GM12878 (cell line): ENCODE measurements around the gene NT5C2. TPM values are rescaled to one million over a fixed set of nuclear protein-coding genes. Genes with fewer than 3 reads are reported as not detected.
"Not testable (repeated sequence)": the region's sequence is repeated elsewhere in the genome, so short reads cannot be mapped to it uniquely, and the experiment has no call there.

Experiments
- ATAC-seq: fragments of 200-7000 bp; cut with Tn5 transposase; 3 replicates; pipeline ENCODE4 v1.9.1; 2020; ENCODE audit warnings: mild to moderate bottlenecking, moderate library complexity
- BruUV-seq: library from RNA; stranded (reverse); fragments of 400-500 nt; replicated peaks from 2 replicates; lab custom pipeline; 2021; lab: Mats Ljungman, UMichigan
- CTCF ChIA-PET: fragments of 300-600 bp; sonication (Branson Sonifier 250); formaldehyde crosslinking; extraction: SDS; loops from one replicate; lab custom pipeline; 2021; ENCODE audit warnings: inconsistent platforms; lab: Yijun Ruan, JAX
- POLR2A ChIA-PET: fragments of 350-600 bp; formaldehyde crosslinking; extraction: SDS; loops from one replicate; lab custom pipeline; 2021; ENCODE audit warnings: inconsistent platforms; lab: Charles Lee
- RAD21 ChIA-PET: fragments of 300-600 bp; sonication (Branson Sonifier 250); formaldehyde crosslinking; loops from one replicate; lab custom pipeline; 2023; ENCODE audit warnings: antibody characterized with exemption; ENCODE audit not compliant: unreplicated experiment; lab: Charles Lee
- SMC1A ChIA-PET: fragments of 300-600 bp; sonication (Branson Sonifier 250); formaldehyde crosslinking; loops from one replicate; lab custom pipeline; 2023; ENCODE audit not compliant: unreplicated experiment, uncharacterized antibody; lab: Charles Lee
- DNase-seq: peaks from one replicate; pipeline ENCODE4 v3.0.0-alpha.2; 2011; ENCODE audit warnings: low read depth, low spot score
- FAIRE-seq: peaks from 3 replicates; lab custom pipeline; 2011; peaks lifted over from hg19 to GRCh38; lab: Jason Lieb, UNC
- H2AFZ ChIP-seq: 2 replicates; pipeline ENCODE4 v1.6.0; 2011; ENCODE audit warnings: low read depth, low read length, control low read depth; ENCODE audit not compliant: control insufficient read depth
- H3K27ac ChIP-seq: 2 replicates; pipeline ENCODE4 v1.5.1; 2011; ENCODE audit warnings: control low read depth; ENCODE audit not compliant: control insufficient read depth, insufficient read depth
- H3K27me3 ChIP-seq, 2 experiments: replicated peaks in 1 of 2; 2 replicates each; pipeline versions ENCODE4 v1.6.0 to v1.6.1; 2011; ENCODE audit warnings: low read length in 1 of 2; ENCODE audit not compliant: control insufficient read depth in 2 of 2, insufficient read depth in 2 of 2
- H3K36me3 ChIP-seq, 2 experiments: 2 replicates each; pipeline ENCODE4 v1.5.1; 2011; ENCODE audit warnings: low read length in 1 of 2; ENCODE audit not compliant: control insufficient read depth in 2 of 2, insufficient read depth in 2 of 2
- H3K4me1 ChIP-seq: 2 replicates; pipeline ENCODE4 v1.6.1; 2011; ENCODE audit warnings: mild to moderate bottlenecking, low read length, moderate library complexity, mixed read lengths; ENCODE audit not compliant: control insufficient read depth, insufficient read depth
- H3K4me2 ChIP-seq: 2 replicates; pipeline ENCODE4 v1.6.0; 2011; ENCODE audit warnings: control low read depth; ENCODE audit not compliant: control insufficient read depth, insufficient read depth
- H3K4me3 ChIP-seq: fragments of 200-600 bp; sonication (generic); 2 replicates; pipeline ENCODE4 v1.5.1; 2016
- H3K79me2 ChIP-seq: 2 replicates; pipeline ENCODE4 v1.6.0; 2011; ENCODE audit warnings: low read length; ENCODE audit not compliant: control insufficient read depth, insufficient read depth
- H3K9ac ChIP-seq: 2 replicates; pipeline ENCODE4 v1.8.0; 2011; ENCODE audit warnings: low read length, control low read depth, mixed read lengths; ENCODE audit not compliant: control insufficient read depth, insufficient read depth
- H3K9me3 ChIP-seq: replicated peaks from 3 replicates; pipeline ENCODE4 v1.5.1; 2011; ENCODE audit warnings: mild to moderate bottlenecking, low read length; ENCODE audit not compliant: control insufficient read depth, insufficient read depth
- H4K20me1 ChIP-seq: 2 replicates; pipeline ENCODE4 v1.6.0; 2011; ENCODE audit not compliant: control insufficient read depth, insufficient read depth
- CBX3 ChIP-seq: fragments of 200-600 bp; sonication (generic); IDR thresholded peaks from 2 replicates; pipeline ENCODE4 v1.6.1; 2016; ENCODE audit warnings: low read depth, borderline replicate concordance
- E2F4 ChIP-seq: IDR thresholded peaks from 2 replicates; pipeline ENCODE4 v1.6.1; 2012; ENCODE audit warnings: low read depth, low read length, improper control_type of control experiment
- E2F8 ChIP-seq: fragments of 450-650 bp; IDR thresholded peaks from 2 replicates; pipeline ENCODE4 v1.6.1; 2018; ENCODE audit warnings: mild to moderate bottlenecking, low read depth, moderate library complexity; ENCODE audit not compliant: partially characterized antibody
- FOXK2 ChIP-seq: fragments of 450-650 bp; IDR thresholded peaks from 2 replicates; pipeline ENCODE4 v1.6.1; 2017; ENCODE audit warnings: mild to moderate bottlenecking, moderate library complexity
- GABPA ChIP-seq: IDR thresholded peaks from 2 replicates; pipeline ENCODE4 v1.6.1; 2014; ENCODE audit warnings: antibody characterized with exemption, low read depth, mild to moderate bottlenecking, inconsistent platforms
- IKZF1 ChIP-seq: fragments of 450-650 bp; conservative IDR thresholded peaks from 2 replicates; pipeline ENCODE4 v1.6.1; 2017; ENCODE audit warnings: antibody characterized with exemption, mild to moderate bottlenecking
- NRF1 ChIP-seq: conservative IDR thresholded peaks from 2 replicates; pipeline ENCODE4 v1.6.1; 2011; ENCODE audit warnings: mild to moderate bottlenecking, low read depth, low read length, improper control_type of control experiment
- SMAD1 ChIP-seq: fragments of 450-650 bp; IDR thresholded peaks from 2 replicates; pipeline ENCODE4 v1.6.1; 2018; ENCODE audit warnings: mild to moderate bottlenecking, low read depth; ENCODE audit not compliant: partially characterized antibody
- SMARCA5 ChIP-seq: fragments of 450-650 bp; IDR thresholded peaks from 2 replicates; pipeline ENCODE4 v1.6.1; 2017; ENCODE audit warnings: mild to moderate bottlenecking
- WGBS: methylation state at CpG from one replicate; pipeline ENCODE4 v1.1.6; 2016; ENCODE audit warnings: low lambda C conversion rate; ENCODE audit not compliant: insufficient replicate concordance, insufficient coverage; ENCODE audit errors: missing lambda C conversion rate; 5-methylcytosine and 5-hydroxymethylcytosine counted together
- in situ Hi-C: fragments of 300-500 bp; cut with MboI; formaldehyde crosslinking; loops from 9 replicates; pipeline ENCODE4 v1.14.3; 2018; ENCODE audit warnings: mixed read lengths
- intact Hi-C: fragments of 100-400 bp; cut with micrococcal nuclease; formaldehyde crosslinking; loops from one replicate; pipeline ENCODE4 v1.14.2; 2022; ENCODE audit not compliant: unreplicated experiment
- polyA plus RNA-seq, 11 experiments: library from polyadenylated mRNA; depleted of rRNA in 4 of 11; unstranded in 6 of 11; stranded (reverse) in 5 of 11; fragments of >200 nt; fragmentation: Nextera tagmentation in 4 of 11; fragmentation: Illumina TruSeq in 1 of 11; extraction: Ambion mirVana in 4 of 11; extraction: Trizol in 1 of 11; gene quantifications; 1 replicate in 1 of 11; 2 replicates in 10 of 11; pipeline versions ENCODE4 v1.2.1 to v1.2.3, GENCODE V29; 2011 to 2016; ENCODE audit warnings: inconsistent platforms in 2 of 11, missing spikeins in 2 of 11, low read depth in 1 of 11
- total RNA-seq, 4 experiments: library from RNA; depleted of rRNA in 3 of 4; stranded (reverse); fragments of >200 nt in 3 of 4; fragmentation: Illumina TruSeq in 1 of 4; extraction: Trizol in 1 of 4; gene quantifications; 2 replicates each; pipeline versions ENCODE4 v1.2.1 to v1.2.3, GENCODE V29; 2013 to 2021
- TF ChIP-seq, protein P1 (sequence below): fragments of 150-350 bp; IDR thresholded peaks from 2 replicates; pipeline ENCODE4 v1.6.1; 2014; ENCODE audit warnings: mild to moderate bottlenecking, low read depth, low read length

The NT5C2 gene
- total and polyA plus RNA-seq, 10 of the 15 experiments (the other 5 are each of a cell fraction or from before 2014, with no cell fraction given) = 15.8 to 70.1 (median 56.0) TPM

DNA sequence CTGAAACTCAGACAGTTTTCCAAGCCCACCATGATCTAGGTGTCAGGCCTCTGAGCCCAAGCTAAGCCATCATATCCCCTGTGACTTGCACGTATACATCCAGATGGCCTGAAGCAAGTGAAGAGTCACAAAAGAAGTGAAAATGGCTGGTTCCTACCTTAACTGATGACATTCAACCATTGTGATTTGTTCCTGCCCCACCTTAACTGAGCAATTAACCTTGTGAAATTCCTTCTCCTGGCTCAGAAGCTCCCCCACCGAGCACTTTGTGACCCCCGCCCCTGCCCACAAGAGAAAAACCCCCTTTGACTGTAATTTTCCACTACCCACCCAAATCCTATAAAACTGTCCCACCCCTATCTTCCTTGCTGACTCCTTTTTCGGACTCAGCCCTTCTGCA is 12.3 kb upstream of the NT5C2 start:
- SMC1A ChIA-PET, H3K79me2 ChIP-seq, in situ Hi-C loops, H4K20me1 ChIP-seq, H3K36me3 ChIP-seq, CTCF ChIA-PET, POLR2A ChIA-PET, BruUV-seq, H3K4me3 ChIP-seq, FAIRE-seq, H2AFZ ChIP-seq, H3K4me1 ChIP-seq, intact Hi-C loops, H3K9me3 ChIP-seq, H3K27ac ChIP-seq, ATAC-seq, DNase-seq, H3K4me2 ChIP-seq, H3K9ac ChIP-seq, RAD21 ChIA-PET, H3K27me3 ChIP-seq: not testable (repeated sequence)
- WGBS = 66% methylated on average over 2 of the region's 4 CpGs

- CTCF ChIA-PET = no interaction called here
- H3K4me1 ChIP-seq = no peaks in the 10 kb centered on the region
- DNase-seq (no peak), FAIRE-seq (no peak), ATAC-seq (no peak)
- H3K4me3 ChIP-seq = no peak overlapping the region
- 41% methylated on average over 8 of the region's 8 CpGs for WGBS
- SMC1A ChIA-PET = interaction anchor here (1.0 to 1.5 kb wide), 2 partner anchors 40 to 287 kb away, joined by 3 to 4 read pairs; partner anchors contain the start of gene RPEL1
- no peak overlapping the region for H3K4me2 ChIP-seq
- RAD21 ChIA-PET = no interaction called here
- H3K36me3 ChIP-seq = no peaks in the 10 kb centered on the region
- no peak overlapping the region for H3K9ac ChIP-seq
- H3K27ac ChIP-seq = no peak overlapping the region
- intact Hi-C loops = no loop called here
- no peaks in the 10 kb centered on the region for H3K79me2 ChIP-seq
- no peaks in the 10 kb centered on the region; the same call in 1 of the 3 replicates for H3K9me3 ChIP-seq
- H2AFZ ChIP-seq = no peak overlapping the region
- in situ Hi-C loops = no loop called here
- BruUV-seq = no TSS peak
- no peaks in the 10 kb centered on the region for H3K27me3 ChIP-seq
- H4K20me1 ChIP-seq = no peaks in the 10 kb centered on the region
- POLR2A ChIA-PET = no interaction called here
- TF ChIP-seq FOXK2 = no peak
- no peak for TF ChIP-seq E2F4
- TF ChIP-seq, protein P1, sequence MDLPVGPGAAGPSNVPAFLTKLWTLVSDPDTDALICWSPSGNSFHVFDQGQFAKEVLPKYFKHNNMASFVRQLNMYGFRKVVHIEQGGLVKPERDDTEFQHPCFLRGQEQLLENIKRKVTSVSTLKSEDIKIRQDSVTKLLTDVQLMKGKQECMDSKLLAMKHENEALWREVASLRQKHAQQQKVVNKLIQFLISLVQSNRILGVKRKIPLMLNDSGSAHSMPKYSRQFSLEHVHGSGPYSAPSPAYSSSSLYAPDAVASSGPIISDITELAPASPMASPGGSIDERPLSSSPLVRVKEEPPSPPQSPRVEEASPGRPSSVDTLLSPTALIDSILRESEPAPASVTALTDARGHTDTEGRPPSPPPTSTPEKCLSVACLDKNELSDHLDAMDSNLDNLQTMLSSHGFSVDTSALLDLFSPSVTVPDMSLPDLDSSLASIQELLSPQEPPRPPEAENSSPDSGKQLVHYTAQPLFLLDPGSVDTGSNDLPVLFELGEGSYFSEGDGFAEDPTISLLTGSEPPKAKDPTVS = no peak
- no peak for TF ChIP-seq CBX3
- TF ChIP-seq IKZF1 = no peak
- no peak for TF ChIP-seq E2F8
- TF ChIP-seq NRF1 = no peak
- no peak for TF ChIP-seq GABPA
- no peak for TF ChIP-seq SMARCA5
- no peak for TF ChIP-seq SMAD1
Observed at GRCh38 chr10:103204353-103205255, 11.5 kb upstream of the NT5C2 start.
